MM.1S (cell line): ENCODE results near the gene HOXA6.

Source experiments
- DNase-seq: peaks from one replicate; pipeline ENCODE4 v3.0.0-alpha.2; 2015
- H2AFZ ChIP-seq: fragments of 300-600 bp; sonication (generic); 2 replicates; pipeline ENCODE4 v1.6.0; 2016; ENCODE audit warnings: antibody characterized with exemption, low read length
- H3F3A ChIP-seq: fragments of 300-600 bp; sonication (generic); 2 replicates; pipeline ENCODE4 v1.6.1; 2016; ENCODE audit warnings: mild to moderate bottlenecking, antibody characterized with exemption, low read length, moderate library complexity, mixed read lengths; ENCODE audit not compliant: insufficient read depth
- H3K27ac ChIP-seq: fragments of 300-600 bp; sonication (generic); 2 replicates; pipeline ENCODE4 v1.5.1; 2016; ENCODE audit warnings: mild to moderate bottlenecking, low read length
- H3K27me3 ChIP-seq: fragments of 300-600 bp; sonication (generic); replicated peaks from 2 replicates; pipeline ENCODE4 v1.6.0; 2016; ENCODE audit warnings: low read length; ENCODE audit not compliant: insufficient read depth
- H3K36me3 ChIP-seq: fragments of 300-600 bp; sonication (generic); replicated peaks from 2 replicates; pipeline ENCODE4 v1.6.1; 2016; ENCODE audit warnings: mild to moderate bottlenecking, low read length, mixed read lengths; ENCODE audit not compliant: insufficient read depth
- H3K4me1 ChIP-seq: fragments of 300-600 bp; sonication (generic); 2 replicates; pipeline ENCODE4 v1.6.1; 2016; ENCODE audit warnings: low read length, mixed read lengths
- H3K4me2 ChIP-seq: fragments of 300-600 bp; sonication (generic); 2 replicates; pipeline ENCODE4 v1.6.0; 2016; ENCODE audit warnings: low read depth, low read length
- H3K4me3 ChIP-seq: fragments of 300-600 bp; sonication (generic); 2 replicates; pipeline ENCODE4 v1.5.1; 2016; ENCODE audit warnings: low read length, mixed read lengths
- H3K79me2 ChIP-seq: fragments of 300-600 bp; sonication (generic); 2 replicates; pipeline ENCODE4 v1.6.1; 2016; ENCODE audit warnings: mixed run types, low read length, mixed read lengths
- H3K9ac ChIP-seq: fragments of 300-600 bp; sonication (generic); 2 replicates; pipeline ENCODE4 v1.6.1; 2016; ENCODE audit warnings: low read length, mixed read lengths
- H3K9me2 ChIP-seq: fragments of 300-600 bp; sonication (generic); replicated peaks from 2 replicates; pipeline ENCODE4 v1.6.1; 2016; ENCODE audit warnings: mild to moderate bottlenecking, low read length, mixed read lengths; ENCODE audit not compliant: insufficient read depth
- H3K9me3 ChIP-seq: fragments of 300-600 bp; sonication (generic); replicated peaks from 2 replicates; pipeline ENCODE4 v1.6.1; 2016; ENCODE audit warnings: mild to moderate bottlenecking, low read length, mixed read lengths; ENCODE audit not compliant: insufficient read depth
- H4K20me1 ChIP-seq: fragments of 300-600 bp; sonication (generic); 2 replicates; pipeline ENCODE4 v1.6.1; 2016; ENCODE audit warnings: mild to moderate bottlenecking, low read length, moderate library complexity, mixed read lengths; ENCODE audit not compliant: insufficient read depth
- CTCF ChIP-seq: fragments of 300-600 bp; sonication (generic); IDR thresholded peaks from 2 replicates; pipeline ENCODE4 v1.5.1; 2016; ENCODE audit warnings: antibody characterized with exemption, low read length, mixed read lengths
- EZH2 ChIP-seq: fragments of 300-600 bp; sonication (generic); optimal IDR thresholded peaks from 2 replicates; pipeline ENCODE3; 2017; ENCODE audit warnings: low read depth, mild to moderate bottlenecking, antibody characterized with exemption, low read length, mixed read lengths
- EZH2phosphoT487 ChIP-seq: fragments of 300-600 bp; sonication (generic); IDR thresholded peaks from 2 replicates; pipeline ENCODE4 v1.6.1; 2018; ENCODE audit warnings: antibody characterized with exemption, low read length

The HOXA6 gene

GRCh38 chr7:27128776-27129728 is 18.5 kb downstream of the HOXA6 start:
- H3K4me2 ChIP-seq: no peak overlapping the region
- no peak overlapping the region for H3K4me3 ChIP-seq
- TF ChIP-seq CTCF (no peak), EZH2 (no peak), EZH2phosphoT487 (no peak)
- no peak for DNase-seq
- H3K79me2 ChIP-seq: no peaks in the 10 kb centered on the region
- H3K27me3 ChIP-seq: peaks cover 3% of the 10 kb centered on the region; the same call in 1 of the 2 replicates
- H3K9me2 ChIP-seq: no peaks in the 10 kb centered on the region
- H2AFZ ChIP-seq: no peak overlapping the region
- no peak overlapping the region for H3K9ac ChIP-seq
- no peaks in the 10 kb centered on the region for H3K9me3 ChIP-seq
- H3F3A ChIP-seq: no peaks in the 10 kb centered on the region
- no peak overlapping the region for H3K27ac ChIP-seq
- H3K36me3 ChIP-seq: no peaks in the 10 kb centered on the region
- H4K20me1 ChIP-seq: no peaks in the 10 kb centered on the region
- H3K4me1 ChIP-seq: no peaks in the 10 kb centered on the region

GRCh38 chr7:27128034-27128433 is 19.5 kb downstream of the HOXA6 start:
- Histone ChIP-seq H3K27ac (no peak overlapping the region), H3K9me2 (no peaks in the 10 kb centered on the region), H3K4me1 (no peaks in the 10 kb centered on the region), H4K20me1 (no peaks in the 10 kb centered on the region), H3K9me3 (no peaks in the 10 kb centered on the region), H2AFZ (no peak overlapping the region), H3K79me2 (no peaks in the 10 kb centered on the region), H3K9ac (no peak overlapping the region), H3K4me2 (no peak overlapping the region), H3F3A (no peaks in the 10 kb centered on the region), H3K27me3 (peaks cover 5% of the 10 kb centered on the region; the same call in 1 of the 2 replicates), H3K4me3 (no peak overlapping the region), H3K36me3 (no peaks in the 10 kb centered on the region)
- DNase-seq: no peak
- TF ChIP-seq CTCF: no peak
- no peak for TF ChIP-seq EZH2phosphoT487
- no peak for TF ChIP-seq EZH2

GRCh38 chr7:27126596-27127327 is 20.8 kb downstream of the HOXA6 start:
- Histone ChIP-seq H3K36me3 (no peaks in the 10 kb centered on the region), H3K9me3 (no peaks in the 10 kb centered on the region), H3K9ac (no peak overlapping the region), H3K27me3 (0 out of 2 replicates have a peak, but pooled peaks cover 8% of the 10 kb centered on the region), H3K4me3 (no peak overlapping the region), H3K27ac (no peak overlapping the region), H3K4me1 (no peaks in the 10 kb centered on the region), H4K20me1 (no peaks in the 10 kb centered on the region), H2AFZ (no peak overlapping the region), H3F3A (no peaks in the 10 kb centered on the region), H3K4me2 (no peak overlapping the region), H3K79me2 (no peaks in the 10 kb centered on the region), H3K9me2 (no peaks in the 10 kb centered on the region)
- TF ChIP-seq CTCF (no peak), EZH2phosphoT487 (no peak), EZH2 (no peak)
- DNase-seq: no peak
